Gastroesophageal sphincter (tissue), 3 donors: Measurements from ENCODE around the gene PHKA1.

Experiments used
- EP300 ChIP-seq: sonication (generic); formaldehyde crosslinking; IDR thresholded peaks from one replicate; pipeline ENCODE4 v1.6.1; 2017; ENCODE audit warnings: antibody characterized with exemption, mild to moderate bottlenecking
- POLR2AphosphoS5 ChIP-seq: sonication (generic); formaldehyde crosslinking; IDR thresholded peaks from one replicate; pipeline ENCODE4 v1.6.1; 2017; ENCODE audit warnings: antibody characterized with exemption
- TF ChIP-seq, protein P1 (sequence below), 4 experiments: fragments of 200-600 bp in 2 of 4; fragments of 450-650 bp in 2 of 4; sonication (generic) in 1 of 4; IDR thresholded peaks; one replicate each; pipeline ENCODE4 v1.5.1; 2017 to 2019; ENCODE audit warnings: antibody characterized with exemption in 4 of 4, mild to moderate bottlenecking in 2 of 4, moderate library complexity in 2 of 4

DNA sequence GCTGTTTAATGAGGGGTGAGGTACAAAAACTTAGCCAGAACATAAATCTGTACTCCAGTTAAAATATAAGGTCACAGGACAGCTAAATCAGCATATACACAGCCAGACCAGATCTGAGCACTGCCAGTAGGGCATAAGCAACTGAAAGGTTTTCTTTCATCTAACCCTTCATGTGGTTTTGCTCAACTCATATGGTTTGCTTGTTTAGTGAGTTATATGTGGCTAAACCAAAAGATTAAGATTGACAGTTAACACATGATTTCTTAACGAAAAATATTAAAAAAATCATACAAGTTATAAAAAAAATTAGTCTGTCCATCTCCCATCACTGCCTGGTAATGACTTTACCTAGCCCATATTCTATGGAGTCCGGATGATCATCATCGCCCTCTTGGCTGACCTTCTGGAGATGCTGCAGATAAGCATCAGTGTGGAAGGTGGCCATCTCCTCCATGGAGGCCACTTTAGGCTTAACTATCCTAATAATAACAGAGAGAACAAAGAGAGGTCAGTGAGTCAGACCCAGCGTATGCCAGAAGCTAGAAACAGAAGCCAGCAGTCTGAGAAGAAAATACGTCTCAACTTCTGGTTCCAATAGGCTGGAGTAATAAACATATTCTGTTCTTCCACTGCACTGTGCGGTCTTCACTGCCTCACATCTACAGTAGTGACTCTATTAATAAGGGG is 145.6 kb downstream of the PHKA1 start:
- TF ChIP-seq, protein P1, sequence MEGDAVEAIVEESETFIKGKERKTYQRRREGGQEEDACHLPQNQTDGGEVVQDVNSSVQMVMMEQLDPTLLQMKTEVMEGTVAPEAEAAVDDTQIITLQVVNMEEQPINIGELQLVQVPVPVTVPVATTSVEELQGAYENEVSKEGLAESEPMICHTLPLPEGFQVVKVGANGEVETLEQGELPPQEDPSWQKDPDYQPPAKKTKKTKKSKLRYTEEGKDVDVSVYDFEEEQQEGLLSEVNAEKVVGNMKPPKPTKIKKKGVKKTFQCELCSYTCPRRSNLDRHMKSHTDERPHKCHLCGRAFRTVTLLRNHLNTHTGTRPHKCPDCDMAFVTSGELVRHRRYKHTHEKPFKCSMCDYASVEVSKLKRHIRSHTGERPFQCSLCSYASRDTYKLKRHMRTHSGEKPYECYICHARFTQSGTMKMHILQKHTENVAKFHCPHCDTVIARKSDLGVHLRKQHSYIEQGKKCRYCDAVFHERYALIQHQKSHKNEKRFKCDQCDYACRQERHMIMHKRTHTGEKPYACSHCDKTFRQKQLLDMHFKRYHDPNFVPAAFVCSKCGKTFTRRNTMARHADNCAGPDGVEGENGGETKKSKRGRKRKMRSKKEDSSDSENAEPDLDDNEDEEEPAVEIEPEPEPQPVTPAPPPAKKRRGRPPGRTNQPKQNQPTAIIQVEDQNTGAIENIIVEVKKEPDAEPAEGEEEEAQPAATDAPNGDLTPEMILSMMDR (IDR thresholded peaks at IDR 0.05): no peak
- TF ChIP-seq EP300: no peak
- TF ChIP-seq POLR2AphosphoS5: no peak
